HG03378 (cell line): ENCODE results near the gene C1orf21.

Source experiments
- ATAC-seq: cut with Tn5 transposase; IDR thresholded peaks from one replicate; pipeline ENCODE4 v1.9.1; 2021; ENCODE audit warnings: mild to moderate bottlenecking, moderate library complexity; ENCODE audit not compliant: unreplicated experiment

C1orf21 gene

DNA sequence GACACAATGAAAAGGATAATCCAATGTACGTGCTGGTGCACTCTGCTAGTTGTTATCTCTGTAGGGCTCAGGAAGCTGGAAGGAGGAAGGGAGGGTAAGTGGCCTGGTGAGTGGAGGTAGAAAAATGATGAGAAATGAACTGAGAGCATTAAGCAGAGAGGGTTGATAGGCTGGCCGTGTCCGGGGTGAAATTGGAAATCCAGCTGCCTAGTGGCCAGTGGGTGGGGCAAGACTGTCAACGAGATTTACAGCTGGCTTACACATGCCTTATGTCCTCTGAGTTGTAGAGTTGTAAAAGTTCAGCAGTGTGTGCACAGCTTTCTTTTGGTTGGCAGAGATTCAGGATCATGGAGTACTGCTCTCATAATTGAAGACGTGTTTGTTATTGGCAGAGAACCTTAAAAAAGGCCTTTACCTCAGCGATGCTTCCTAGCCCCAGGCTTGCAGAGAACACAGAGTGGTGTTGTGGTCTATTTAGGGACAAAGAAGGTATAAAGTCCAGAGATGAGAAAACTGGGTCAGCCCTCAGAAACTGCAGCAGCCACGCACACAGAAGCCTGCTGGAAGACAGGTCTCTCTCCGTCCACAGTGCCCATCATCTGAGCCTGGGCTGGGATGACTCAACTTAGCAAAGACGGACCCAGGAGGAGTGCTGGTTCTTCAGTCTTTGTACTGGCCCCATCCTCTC, 235.5 kb downstream of the C1orf21 start:
- ATAC-seq = no peak

DNA sequence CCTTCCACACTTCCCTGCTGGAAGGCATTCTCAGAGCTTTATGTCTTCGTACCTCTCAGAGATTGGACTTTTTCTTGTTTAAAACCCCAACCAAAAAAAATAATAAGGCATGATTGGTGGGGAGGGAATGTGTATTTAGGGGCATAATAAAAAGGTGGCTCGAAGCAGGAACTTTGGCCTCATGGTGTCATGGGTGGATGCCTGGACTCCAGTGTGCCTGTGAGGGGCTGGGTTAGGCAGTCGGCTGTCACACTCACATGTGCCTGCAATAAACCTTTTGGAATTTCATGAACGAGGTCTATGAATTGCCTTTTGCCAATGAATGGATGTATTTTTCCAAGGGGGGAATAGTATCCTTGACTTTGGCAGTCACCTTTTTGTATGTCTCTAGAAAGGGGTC, 236.6 kb downstream of the C1orf21 start:
- no peak for ATAC-seq

DNA sequence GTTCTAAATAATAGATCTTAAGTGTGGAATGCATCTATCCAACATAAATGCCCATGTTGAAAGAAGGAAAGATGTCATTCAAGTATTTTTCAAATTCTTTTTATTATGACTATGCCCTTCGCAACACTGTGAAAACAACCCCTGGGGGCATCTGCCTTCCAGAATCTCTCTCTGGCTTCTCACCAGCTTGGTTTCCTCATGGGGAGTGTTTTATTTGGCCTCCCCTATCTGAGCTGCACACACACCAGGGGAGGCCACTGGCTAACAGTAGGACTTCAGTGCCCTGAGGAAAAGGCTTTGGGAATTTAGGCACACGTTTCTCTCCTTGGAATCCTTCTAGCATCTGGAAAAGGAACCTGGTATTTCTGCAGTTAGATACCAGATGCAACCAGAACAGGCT, 237.2 kb downstream of the C1orf21 start:
- ATAC-seq = no peak

DNA sequence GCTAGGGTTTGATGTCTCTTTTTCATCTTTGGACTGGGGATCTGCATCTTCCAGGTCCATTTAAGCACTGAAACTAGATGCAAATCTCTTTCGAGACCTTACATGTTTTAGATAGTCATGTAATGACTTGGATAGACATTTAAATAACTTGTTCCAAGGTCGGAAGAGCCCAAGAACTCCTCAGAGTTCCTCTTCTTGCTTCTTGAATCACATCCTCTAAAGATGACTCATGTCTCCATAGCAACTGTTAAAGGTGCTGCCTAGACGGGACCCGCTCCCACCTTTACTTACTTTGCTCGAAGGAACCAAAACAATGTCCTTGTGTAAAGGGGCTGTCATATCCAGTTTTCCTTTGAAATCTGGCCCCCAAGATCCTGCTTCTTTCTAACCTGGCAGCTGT, 237.8 kb downstream of the C1orf21 start:
- no peak for ATAC-seq

DNA sequence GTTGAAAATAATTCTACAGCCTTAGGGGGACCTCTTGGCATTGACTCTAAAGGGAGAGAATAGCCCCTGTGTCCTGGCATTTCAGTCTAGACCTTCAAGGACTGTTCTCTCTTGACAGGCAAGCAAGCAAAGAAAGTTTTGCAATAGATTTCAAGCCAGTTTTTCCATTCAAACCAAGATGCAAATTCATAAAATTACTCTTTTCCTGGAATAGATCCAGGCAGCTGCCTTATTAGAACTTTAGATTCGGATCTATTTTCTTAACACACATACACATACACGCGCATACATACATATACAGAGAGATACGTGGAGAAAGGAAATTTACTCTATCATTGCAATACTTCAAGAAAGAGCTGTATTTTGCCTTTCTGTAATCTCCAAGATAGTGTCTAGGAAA, 238.4 kb downstream of the C1orf21 start:
- ATAC-seq = no peak

DNA sequence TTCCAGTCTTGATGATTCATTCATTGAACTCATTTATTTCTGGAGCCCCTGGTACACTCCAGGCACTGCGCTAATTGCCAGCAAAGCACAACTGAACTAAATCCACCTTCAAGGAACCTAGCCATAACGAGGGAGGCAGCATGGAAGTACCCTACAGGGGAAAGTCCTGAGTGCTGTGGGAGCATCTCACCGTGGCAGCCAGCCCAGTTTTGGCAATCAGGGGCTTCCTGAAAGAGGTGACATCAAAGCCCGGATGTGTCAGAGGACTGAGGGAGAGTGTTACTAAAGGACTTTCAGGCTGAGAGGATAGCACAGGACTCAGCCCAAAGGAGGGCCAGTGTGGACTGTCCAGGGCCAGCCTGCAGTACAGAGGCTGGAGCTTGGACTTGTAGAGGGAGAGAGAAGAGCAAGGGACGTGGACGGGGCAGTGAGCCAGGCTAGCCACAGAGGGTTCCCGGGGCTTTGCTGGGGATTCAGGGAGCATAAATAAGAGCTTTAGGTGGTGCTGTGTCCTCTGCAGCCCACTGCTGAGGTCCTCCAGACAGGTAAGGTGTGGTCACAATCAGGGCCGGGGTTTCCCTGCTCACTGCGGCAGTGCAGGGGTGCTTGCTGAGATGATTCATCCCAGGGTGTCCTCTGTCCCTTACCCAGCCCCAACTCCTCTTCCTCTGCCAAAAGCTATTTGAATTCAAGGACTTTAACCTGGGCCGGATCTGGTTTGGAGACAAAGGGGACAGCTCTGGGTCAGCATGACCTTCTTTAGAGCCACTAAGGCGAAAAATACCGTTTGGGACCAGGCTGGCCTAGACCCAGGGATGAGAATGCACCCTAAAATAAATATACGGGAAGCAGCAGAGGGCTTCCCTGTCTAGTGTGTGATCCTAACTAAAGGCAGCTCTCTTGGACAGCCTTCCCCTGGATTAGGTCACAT, 239.5 kb downstream of the C1orf21 start:
- ATAC-seq = no peak

DNA sequence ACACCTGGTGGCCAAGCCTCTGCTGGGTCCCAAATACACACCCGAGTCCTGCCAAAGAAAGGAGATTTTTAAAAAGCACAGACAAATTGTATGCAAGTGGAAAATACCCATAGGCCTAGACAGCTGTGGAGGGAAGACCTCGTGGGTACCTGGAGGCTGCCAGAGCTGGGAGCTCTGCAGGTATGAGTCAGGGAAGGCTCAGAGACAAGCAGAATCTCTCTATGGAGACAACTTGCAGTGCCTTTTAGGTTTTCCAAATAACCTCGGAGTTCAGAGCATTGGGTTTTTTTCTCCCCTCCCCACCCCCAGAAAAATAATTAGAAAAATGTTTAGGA, 240.1 kb downstream of the C1orf21 start:
- ATAC-seq = no peak

DNA sequence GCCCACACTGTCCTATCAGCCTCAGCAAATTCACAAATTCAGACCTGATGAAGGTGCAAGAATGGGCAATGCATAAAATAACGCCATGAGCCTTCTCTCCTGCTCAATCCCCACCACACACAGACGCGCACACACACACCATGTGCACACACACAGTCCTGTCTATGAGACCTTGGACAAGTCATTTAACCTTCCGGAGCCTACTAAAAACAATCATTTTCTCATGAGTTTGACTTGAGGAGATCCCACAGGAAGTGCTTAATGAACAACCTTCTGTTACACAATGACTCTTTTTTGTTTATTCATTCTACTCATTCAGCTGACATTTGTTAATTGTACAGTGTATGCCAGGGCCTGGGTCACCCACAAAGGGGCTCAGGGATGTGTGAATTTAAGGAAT, 242.4 kb downstream of the C1orf21 start:
- no peak for ATAC-seq

DNA sequence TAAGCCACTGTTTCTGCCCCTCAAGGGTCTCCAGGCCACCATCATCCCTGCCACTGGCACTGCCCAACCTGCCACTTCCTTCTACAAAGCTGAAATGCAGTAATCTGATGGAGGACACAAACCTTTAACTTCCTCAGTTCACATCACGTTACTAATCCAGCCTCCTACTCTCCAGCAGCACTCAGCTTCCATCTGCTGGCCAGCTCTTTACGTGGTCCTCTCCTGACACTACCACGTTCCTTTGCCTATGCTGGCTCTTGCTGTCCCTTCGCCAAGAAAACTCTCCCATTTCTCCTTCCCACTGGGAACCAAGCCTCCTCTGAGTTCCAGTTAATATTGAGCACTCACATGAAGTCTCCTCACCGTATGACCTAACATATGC, 243.8 kb downstream of the C1orf21 start:
- no peak for ATAC-seq

DNA sequence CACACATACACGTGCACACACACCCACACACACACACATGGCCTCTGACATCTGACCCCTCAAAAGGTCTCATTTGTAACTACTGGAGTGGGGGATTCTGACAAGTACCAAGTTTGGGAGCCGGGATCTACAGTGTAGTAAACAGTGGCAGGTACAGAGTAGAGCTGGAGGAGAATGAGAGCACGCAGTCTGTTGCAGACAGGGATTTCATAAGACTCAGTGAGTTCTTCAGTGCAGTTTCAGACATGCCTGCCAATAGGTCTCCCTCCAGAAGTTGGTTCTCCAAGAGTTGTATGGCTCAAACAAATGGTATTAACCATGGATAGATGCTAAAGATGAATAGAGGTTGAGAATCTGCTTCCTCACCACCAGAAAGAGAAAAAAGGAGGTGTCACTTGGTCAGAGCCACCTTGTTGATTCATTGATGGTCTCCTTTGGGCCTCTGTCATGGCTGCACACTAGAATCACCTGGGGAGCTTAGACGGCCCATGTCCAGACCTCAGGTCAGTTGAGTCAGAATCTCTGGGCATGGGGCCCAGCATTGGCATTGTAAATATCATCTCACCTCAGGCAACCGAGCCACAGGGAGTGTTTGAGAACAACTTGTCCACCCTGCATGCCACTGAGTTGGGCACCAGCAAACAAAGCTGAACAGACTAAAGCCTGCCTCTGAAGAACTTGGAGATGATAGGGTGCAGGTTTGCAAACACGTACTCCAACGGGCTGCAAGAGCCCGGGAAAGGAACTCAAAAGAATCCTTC, 245.8 kb downstream of the C1orf21 start:
- ATAC-seq = no peak

DNA sequence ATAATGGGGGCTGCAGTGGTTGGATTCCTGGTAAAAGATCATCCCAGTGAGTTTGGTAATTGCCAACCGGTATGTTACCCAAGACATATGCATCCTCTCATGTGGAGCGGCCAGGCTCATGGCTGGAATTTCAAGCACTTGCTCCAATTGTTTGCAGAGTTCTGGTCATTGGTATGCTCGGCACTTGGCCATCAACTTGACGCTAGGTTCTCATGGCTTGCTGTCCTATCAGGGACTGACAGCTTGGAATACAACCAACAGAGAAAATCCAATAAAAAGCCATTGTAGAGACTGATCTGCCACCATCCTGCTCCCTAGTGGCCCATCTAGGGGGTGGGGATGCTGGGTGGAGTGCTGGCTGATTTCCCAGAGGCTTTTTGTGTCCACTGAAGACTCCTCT, 247.0 kb downstream of the C1orf21 start:
- no peak for ATAC-seq

DNA sequence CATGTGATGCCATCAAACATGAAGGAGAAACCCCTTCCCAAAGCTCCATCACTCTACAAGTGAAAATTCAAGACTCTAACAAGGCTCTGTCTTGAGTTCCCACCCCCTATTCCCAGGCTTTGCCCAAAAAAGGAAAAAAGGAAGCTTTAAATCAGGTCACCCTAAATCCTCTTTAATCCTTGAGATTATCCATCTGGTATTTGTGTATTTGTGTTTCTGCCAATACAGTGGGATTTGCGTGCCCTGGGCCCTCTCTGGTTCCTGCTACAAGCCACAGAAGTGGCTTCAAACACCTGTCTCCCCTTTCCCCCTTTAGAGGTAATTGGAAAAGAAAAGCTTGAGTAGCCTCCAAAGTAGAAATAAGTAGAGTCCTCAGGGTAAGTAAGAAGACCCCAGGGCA, 247.5 kb downstream of the C1orf21 start:
- no peak for ATAC-seq

DNA sequence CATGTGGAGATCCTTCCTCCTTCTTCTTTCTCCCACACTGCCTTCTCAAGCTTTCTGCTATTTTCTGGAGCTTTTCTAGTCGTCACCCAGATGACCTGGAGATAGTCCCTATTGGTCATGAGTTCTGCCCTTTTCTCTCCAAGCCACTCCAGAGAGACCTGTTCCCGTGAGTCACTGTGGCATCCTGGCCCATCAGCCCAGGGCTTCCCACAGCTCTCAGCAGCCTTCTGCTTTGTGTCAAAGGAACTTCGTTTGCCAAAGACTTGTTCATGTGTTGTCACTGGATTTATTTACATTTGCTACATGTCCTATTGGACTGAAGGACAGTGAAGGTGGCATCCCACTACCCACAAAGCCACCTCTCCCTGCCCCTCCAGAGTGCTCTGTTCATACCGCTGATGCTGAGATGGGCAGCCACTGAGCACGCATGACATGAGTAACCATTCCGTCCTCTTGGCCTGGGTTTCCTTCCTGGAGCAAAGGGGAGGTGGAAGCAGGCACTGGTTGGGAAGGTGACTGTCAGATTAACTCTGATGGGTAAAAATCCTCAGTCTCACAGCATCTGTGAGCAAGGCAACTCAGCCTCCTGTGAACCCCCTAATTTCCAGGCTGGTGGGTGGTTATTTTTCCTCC, 248.6 kb downstream of the C1orf21 start:
- ATAC-seq = no peak

DNA sequence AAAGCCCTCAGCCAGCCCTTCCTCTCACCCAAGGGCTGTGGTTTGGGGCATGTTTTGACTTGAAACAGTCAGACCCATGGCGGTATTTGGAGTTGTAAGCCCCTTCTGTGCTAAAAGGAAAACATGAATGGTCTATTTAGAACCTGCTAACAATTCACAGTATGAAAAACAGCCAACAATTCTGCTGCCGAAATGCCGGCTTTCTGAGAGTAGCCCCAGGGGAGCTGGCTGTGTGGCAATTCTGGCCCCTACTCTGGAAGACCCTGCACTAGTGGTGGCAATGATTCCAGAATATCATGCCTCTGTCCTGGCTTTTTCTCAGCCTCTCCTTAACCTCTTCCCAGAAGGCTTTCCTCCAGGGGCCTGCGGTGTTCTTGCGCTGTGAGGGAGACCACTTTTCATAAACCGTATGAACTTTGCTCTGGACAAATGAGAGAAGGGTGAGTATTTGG, 249.2 kb downstream of the C1orf21 start:
- ATAC-seq = no peak

DNA sequence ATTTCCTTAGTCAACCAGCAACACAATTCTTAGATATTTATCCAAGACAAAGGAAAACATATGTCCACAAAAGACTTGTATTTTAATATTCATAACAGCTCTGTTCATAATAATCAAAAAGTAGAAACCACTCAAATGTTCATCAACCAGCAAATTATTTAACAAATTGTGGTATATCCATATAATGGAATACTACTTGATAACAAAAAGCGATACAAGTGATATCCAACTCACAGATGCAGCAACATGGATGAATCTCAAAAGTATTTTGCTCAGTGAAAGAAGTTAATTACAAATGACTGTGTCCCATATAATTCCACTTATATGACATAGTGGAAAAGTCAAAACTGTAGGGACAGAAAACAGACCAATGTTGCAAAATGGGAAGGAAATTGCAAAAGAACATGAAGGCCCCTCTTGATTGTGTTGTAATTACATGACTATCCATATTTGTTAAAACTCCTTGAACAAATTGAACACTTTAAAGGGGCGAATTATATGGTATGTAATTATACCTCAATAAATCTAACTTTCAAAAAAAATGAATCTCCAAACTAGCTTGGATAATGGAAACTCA, 250.9 kb downstream of the C1orf21 start:
- ATAC-seq = no peak

DNA sequence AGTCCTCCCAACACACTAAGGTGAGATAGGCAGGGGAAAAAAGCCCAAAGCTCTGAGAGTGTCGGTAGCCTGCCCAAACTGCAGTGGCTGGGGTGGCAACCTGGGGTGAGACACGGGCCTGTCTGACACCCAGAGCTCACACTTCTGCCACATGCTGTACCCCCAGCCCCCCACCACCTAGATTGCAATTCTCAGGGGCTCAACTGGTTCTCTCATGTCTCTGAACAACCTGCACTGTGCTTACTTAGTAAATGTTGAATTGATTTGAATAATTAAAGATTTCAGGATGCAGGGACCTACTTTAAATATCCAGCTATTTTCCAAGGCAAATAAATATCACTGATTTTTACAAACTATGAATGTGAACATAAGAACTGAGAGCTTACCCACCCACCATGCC, 252.4 kb downstream of the C1orf21 start:
- no peak for ATAC-seq

DNA sequence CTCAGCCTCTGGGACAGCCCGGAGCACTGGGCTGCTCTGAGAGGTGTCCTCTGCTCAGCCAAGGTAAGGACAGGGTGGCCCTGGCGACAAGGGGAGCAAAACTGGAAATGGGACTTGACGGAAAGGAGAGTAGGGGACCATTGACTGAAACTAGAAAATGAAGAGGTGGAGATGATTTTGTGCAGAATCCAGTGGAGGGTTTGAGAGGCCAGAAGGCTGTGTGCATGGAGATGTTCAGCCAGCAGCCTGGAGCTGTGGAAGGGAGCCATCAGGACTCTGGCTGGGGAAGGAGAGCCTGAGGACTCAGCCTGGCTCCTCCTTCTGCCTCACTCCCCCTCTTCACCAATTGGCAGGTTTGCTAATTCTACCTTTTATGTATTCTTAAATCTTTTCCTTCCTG, 253.7 kb downstream of the C1orf21 start:
- no peak for ATAC-seq

DNA sequence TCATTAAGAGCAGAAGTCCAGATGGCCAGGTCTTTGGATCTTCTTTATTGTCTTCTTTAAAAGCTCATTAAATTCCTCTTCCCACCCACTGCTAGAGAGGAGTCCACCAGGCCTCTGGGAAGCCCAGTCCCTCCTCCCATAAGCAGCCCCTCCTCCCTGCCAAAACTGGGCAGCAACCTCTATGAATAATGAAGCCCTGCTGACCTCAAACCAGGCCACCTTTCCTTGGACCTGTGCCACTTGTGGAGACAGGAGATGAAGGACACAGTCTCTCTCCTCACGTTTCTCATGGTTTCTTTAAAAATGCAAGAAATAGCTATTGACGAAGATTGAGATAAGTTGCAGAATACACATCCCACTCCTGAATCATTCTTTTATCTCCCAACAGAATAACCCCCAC, 255.1 kb downstream of the C1orf21 start:
- no peak for ATAC-seq

DNA sequence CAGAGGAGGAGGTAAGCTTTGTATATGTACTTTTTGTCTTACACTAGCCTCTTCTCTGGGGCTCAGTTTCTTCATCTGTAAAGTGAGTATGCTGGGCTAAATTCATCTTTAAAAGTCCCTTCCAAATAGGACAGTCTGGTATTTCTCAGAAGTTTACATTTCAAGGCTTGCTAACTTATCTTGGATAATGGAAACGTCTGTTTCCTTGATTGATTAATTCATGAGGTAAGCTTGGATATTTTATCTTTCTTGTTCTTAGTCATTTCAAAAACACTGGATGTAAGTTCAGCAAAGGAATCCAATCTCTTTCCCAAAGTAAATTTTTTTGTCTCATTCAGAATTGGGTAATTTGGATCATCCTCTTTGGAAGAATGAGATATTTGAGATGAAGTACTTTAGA, 256.8 kb downstream of the C1orf21 start:
- ATAC-seq = no peak

DNA sequence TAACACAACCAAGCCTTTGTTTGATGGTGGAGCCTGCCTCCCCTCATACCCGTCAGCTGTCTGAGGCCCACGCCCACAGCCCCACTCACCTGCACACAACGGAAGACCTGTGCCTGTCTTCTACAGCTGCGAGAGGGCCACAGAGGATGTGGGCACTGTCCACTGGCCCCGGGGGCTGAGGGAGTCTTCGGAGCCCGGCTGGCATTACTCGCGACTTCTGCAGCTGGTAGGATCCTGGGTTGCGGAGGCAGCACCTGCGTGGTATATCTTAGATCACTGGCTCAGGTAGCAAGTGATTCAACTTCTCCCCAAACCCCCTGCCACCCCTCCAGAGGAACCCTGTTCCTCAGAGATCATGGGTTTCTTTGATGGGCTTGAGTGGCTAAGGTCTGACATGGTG, 257.9 kb downstream of the C1orf21 start:
- no peak for ATAC-seq

DNA sequence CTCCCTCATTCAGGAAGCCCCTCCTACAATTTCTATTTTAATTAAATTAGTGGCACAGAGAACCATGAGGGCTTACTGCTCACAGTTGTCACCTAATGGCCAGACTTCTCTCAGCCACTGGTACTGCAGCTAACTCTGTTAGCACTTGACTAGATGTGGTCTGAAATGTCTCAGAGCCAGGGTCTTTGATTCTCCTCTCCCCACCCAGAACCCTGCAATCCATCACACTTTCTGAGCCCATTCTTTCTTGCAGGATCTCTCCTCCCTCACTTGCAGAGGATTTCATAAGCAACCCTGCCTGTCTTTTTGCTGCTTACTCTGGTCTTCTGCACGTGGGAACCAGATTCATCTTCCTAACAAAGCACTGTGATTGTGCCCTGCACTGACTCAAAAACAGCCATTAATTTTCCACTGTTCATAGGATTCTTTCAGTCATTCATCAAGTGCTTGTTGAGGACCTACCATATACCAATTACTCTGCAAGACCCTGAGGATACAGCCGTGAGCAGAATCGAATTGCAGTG, 259.4 kb downstream of the C1orf21 start:
- ATAC-seq = no peak
